HG03565 (cell line): ENCODE measurements around the gene SNX18.

ENCODE experiments used
- ATAC-seq: cut with Tn5 transposase; IDR thresholded peaks from one replicate; pipeline ENCODE4 v1.9.1; 2021; ENCODE audit warnings: mild to moderate bottlenecking, moderate library complexity; ENCODE audit not compliant: unreplicated experiment

SNX18 gene

GRCh38 chr5:54577937-54578653 lies 60.5 kb downstream of the SNX18 start:
- ATAC-seq, result no peak

DNA sequence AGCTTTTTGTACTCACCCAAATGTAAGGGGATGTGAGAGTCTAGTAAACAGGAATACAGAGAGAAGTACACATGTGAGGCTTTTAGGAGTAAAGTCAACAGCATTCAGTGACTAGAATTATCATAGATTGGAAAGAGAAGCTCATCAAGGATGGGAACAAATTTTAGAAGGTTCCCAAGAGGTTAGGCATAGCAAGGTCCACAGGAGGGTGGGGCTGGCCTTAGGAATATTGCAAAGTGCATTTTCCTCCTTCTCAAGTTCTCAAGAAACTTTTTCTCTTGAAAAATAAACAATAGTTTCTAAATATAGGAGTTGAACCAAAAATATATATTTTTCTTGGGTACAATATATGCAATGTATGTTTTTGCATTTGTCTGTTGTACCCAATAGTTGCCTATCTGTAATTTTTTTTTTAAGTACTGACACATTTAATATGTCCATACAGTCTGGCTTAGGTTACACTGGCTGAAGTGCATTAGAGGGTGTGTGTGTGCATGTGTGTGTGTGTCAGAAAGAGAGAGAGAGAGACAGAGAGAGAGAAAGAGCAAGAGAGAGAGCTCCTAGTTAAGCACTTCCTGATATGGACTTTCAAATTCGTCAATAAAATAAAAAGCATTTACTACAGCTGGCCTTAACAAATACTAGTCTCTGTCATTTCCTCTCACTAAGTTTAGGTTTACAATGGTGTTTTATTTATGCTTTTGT lies 62.2 kb downstream of the SNX18 start:
- no peak for ATAC-seq

GRCh38 chr5:54580997-54581811 lies 63.6 kb downstream of the SNX18 start:
- no peak for ATAC-seq

GRCh38 chr5:54581831-54582548 lies 64.4 kb downstream of the SNX18 start:
- ATAC-seq, result no peak

DNA sequence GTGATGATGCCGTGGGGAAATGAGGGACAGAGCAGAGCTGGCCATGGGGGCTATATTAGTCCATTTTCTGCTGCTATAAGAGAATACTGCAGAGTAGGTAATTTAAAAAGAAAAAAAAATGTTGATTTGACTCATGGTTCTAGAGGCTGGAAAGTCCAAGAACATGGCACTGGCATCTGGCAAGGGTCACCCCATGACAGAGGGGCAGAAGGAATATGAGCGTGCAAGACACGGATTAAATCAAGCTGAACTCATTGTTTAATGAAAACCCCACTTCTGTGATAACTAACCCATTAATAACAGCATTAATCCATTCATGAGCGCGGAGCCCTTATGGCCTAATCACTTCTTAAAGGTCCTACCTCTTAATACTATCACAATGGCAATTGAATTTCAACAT lies 68.8 kb downstream of the SNX18 start:
- ATAC-seq, result no peak

DNA sequence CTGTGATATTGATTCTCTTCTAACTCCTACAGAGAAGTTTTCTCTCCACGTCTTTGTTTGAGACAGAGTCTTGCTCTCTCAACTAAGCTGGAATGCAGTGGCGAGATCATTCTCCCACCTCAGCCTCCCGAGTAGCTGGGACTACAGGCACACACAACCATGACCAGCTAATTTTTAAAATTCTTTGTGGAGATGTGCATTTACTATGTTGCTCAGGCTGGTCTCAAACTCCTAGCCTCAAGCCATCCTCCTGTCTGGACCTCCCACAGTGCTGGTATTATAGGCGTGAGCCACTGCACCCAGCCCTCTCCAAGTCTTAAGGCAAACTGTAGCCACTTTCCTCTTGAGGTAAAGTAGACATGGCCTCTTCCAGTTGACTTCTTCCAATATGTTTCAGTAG lies 72.2 kb downstream of the SNX18 start:
- ATAC-seq, result no peak

GRCh38 chr5:54590824-54591223 lies 73.3 kb downstream of the SNX18 start:
- ATAC-seq, result no peak

GRCh38 chr5:54593779-54594178 lies 76.2 kb downstream of the SNX18 start:
- ATAC-seq, result no peak

DNA sequence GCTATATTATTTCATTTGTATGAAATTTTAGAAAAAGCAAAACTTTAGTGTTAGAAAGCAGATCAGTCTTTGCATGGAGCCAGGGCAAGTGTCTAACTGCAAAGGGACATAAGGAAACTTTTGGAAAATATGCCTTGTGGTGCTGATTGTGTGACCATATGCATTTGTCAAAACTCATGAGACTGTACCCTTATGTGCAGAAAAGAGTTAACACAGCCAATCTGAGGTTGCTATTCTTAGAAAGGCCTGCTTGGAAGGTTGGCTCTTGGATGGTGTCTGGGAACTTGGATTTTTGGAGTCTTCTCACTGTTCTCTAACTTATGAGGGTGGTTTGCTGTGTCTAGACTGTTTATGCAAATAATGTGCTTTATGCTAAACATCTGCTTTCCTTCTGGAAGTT lies 76.6 kb downstream of the SNX18 start:
- no peak for ATAC-seq

GRCh38 chr5:54595721-54596120 lies 78.2 kb downstream of the SNX18 start:
- ATAC-seq, result no peak
